ENCODE measurements around the gene OTUD1. TPM values are rescaled to one million over a fixed set of nuclear protein-coding genes. Genes with fewer than 3 reads are reported as not detected.
A peak's percentile ranks its signal among the peaks of the same experiment; 100 is the strongest.

The OTUD1 gene
- total and polyA plus RNA-seq, 5 donors from 2014 or later: 7.9 to 86.8 (median 16.6) TPM

GRCh38 chr10:23402856-23403255 lies 36.0 kb upstream of the OTUD1 start:
- Histone ChIP-seq H3K36me3 (ENCODE audit: control insufficient read depth, insufficient read depth, low read length) (no peaks in the 10 kb centered on the region), H3K4me1 (ENCODE audit: control insufficient read depth, insufficient read depth, low read length, poor library complexity, severe bottlenecking) (no peaks in the 10 kb centered on the region), H3K9me3 (ENCODE audit: control insufficient read depth in 2 of 2, low read length in 2 of 2) (no peaks in the 10 kb centered on the region), H3K27ac (ENCODE audit: insufficient read depth, low read length, poor library complexity, severe bottlenecking) (no peak overlapping the region), H3K4me3 (ENCODE audit: low read depth, low read length) (no peak overlapping the region), H3K27me3 (ENCODE audit: control insufficient read depth, insufficient read depth, low read length) (no peaks in the 10 kb centered on the region)
- ATAC-seq (ENCODE audit: low read depth in 2 of 2): no peak
- DNase-seq: no peak
- H3K4me3 Mint-ChIP-seq: no peak overlapping the region
- H3K36me3 Mint-ChIP-seq: no peaks in the 10 kb centered on the region
- peaks cover 4% of the 10 kb centered on the region for H3K27me3 Mint-ChIP-seq
- H3K27ac Mint-ChIP-seq: no peak overlapping the region
- H3K4me1 Mint-ChIP-seq: no peaks in the 10 kb centered on the region
- H3K9me3 Mint-ChIP-seq: peaks cover 0 to 2% (median 0%) of the 10 kb centered on the region in 7 donors

GRCh38 chr10:23403278-23403677 lies 35.6 kb upstream of the OTUD1 start:
- ATAC-seq (ENCODE audit: low read depth in 2 of 2): no peak
- no peaks in the 10 kb centered on the region for H3K9me3 ChIP-seq (ENCODE audit: control insufficient read depth in 2 of 2, low read length in 2 of 2)
- DNase-seq: no peak
- H3K4me3 ChIP-seq (ENCODE audit: low read depth, low read length): no peak overlapping the region
- H3K27ac Mint-ChIP-seq: no peak overlapping the region
- no peaks in the 10 kb centered on the region for H3K4me1 ChIP-seq (ENCODE audit: control insufficient read depth, insufficient read depth, low read length, poor library complexity, severe bottlenecking)
- no peak overlapping the region for H3K27ac ChIP-seq (ENCODE audit: insufficient read depth, low read length, poor library complexity, severe bottlenecking)
- peaks cover 4% of the 10 kb centered on the region for H3K27me3 Mint-ChIP-seq
- no peaks in the 10 kb centered on the region for H3K4me1 Mint-ChIP-seq
- H3K9me3 Mint-ChIP-seq: peaks cover 0 to 2% (median 0%) of the 10 kb centered on the region in 7 donors
- H3K4me3 Mint-ChIP-seq: no peak overlapping the region
- no peaks in the 10 kb centered on the region for H3K36me3 Mint-ChIP-seq
- H3K27me3 ChIP-seq (ENCODE audit: control insufficient read depth, insufficient read depth, low read length): no peaks in the 10 kb centered on the region
- no peaks in the 10 kb centered on the region for H3K36me3 ChIP-seq (ENCODE audit: control insufficient read depth, insufficient read depth, low read length)

- Mint-ChIP-seq H3K4me3 (no peak overlapping the region), H3K36me3 (no peaks in the 10 kb centered on the region), H3K4me1 (no peaks in the 10 kb centered on the region), H3K27ac (no peak overlapping the region), H3K27me3 (peaks cover 4% of the 10 kb centered on the region), H3K9me3 (peaks cover 0 to 2% (median 0%) of the 10 kb centered on the region in 7 donors)
- Histone ChIP-seq H3K27ac (ENCODE audit: insufficient read depth, low read length, poor library complexity, severe bottlenecking) (no peak overlapping the region), H3K27me3 (ENCODE audit: control insufficient read depth, insufficient read depth, low read length) (no peaks in the 10 kb centered on the region), H3K4me1 (ENCODE audit: control insufficient read depth, insufficient read depth, low read length, poor library complexity, severe bottlenecking) (no peaks in the 10 kb centered on the region), H3K4me3 (ENCODE audit: low read depth, low read length) (no peak overlapping the region), H3K36me3 (ENCODE audit: control insufficient read depth, insufficient read depth, low read length) (no peaks in the 10 kb centered on the region), H3K9me3 (ENCODE audit: control insufficient read depth in 2 of 2, low read length in 2 of 2) (no peaks in the 10 kb centered on the region)
- no peak for DNase-seq
- no peak for ATAC-seq (ENCODE audit: low read depth in 2 of 2)
Measured at GRCh38 chr10:23403719-23404118, 35.2 kb upstream of the OTUD1 start.

- Histone ChIP-seq H3K9me3 (ENCODE audit: control insufficient read depth in 2 of 2, low read length in 2 of 2) (no peaks in the 10 kb centered on the region), H3K27ac (ENCODE audit: insufficient read depth, low read length, poor library complexity, severe bottlenecking) (no peak overlapping the region), H3K4me3 (ENCODE audit: low read depth, low read length) (no peak overlapping the region), H3K4me1 (ENCODE audit: control insufficient read depth, insufficient read depth, low read length, poor library complexity, severe bottlenecking) (no peaks in the 10 kb centered on the region), H3K27me3 (ENCODE audit: control insufficient read depth, insufficient read depth, low read length) (no peaks in the 10 kb centered on the region), H3K36me3 (ENCODE audit: control insufficient read depth, insufficient read depth, low read length) (no peaks in the 10 kb centered on the region)
- no peak for ATAC-seq (ENCODE audit: low read depth in 2 of 2)
- Mint-ChIP-seq H3K27ac (no peak overlapping the region), H3K27me3 (peaks cover 4% of the 10 kb centered on the region), H3K36me3 (no peaks in the 10 kb centered on the region), H3K4me1 (no peaks in the 10 kb centered on the region), H3K4me3 (no peak overlapping the region), H3K9me3 (peaks cover 0 to 2% (median 0%) of the 10 kb centered on the region in 7 donors)
- no peak for DNase-seq
Measured at GRCh38 chr10:23404461-23404980, 34.4 kb upstream of the OTUD1 start.

- DNase-seq (no peak), ATAC-seq (ENCODE audit: low read depth in 2 of 2) (no peak)
- Histone ChIP-seq H3K4me3 (ENCODE audit: low read depth, low read length) (no peak overlapping the region), H3K9me3 (ENCODE audit: control insufficient read depth in 2 of 2, low read length in 2 of 2) (no peaks in the 10 kb centered on the region), H3K4me1 (ENCODE audit: control insufficient read depth, insufficient read depth, low read length, poor library complexity, severe bottlenecking) (no peaks in the 10 kb centered on the region), H3K36me3 (ENCODE audit: control insufficient read depth, insufficient read depth, low read length) (no peaks in the 10 kb centered on the region), H3K27ac (ENCODE audit: insufficient read depth, low read length, poor library complexity, severe bottlenecking) (no peak overlapping the region), H3K27me3 (ENCODE audit: control insufficient read depth, insufficient read depth, low read length) (no peaks in the 10 kb centered on the region)
- no peak overlapping the region for H3K4me3 Mint-ChIP-seq
- H3K36me3 Mint-ChIP-seq: no peaks in the 10 kb centered on the region
- H3K9me3 Mint-ChIP-seq: peaks cover 0 to 2% (median 0%) of the 10 kb centered on the region in 7 donors
- no peaks in the 10 kb centered on the region for H3K4me1 Mint-ChIP-seq
- H3K27ac Mint-ChIP-seq: no peak overlapping the region
- peaks cover 4% of the 10 kb centered on the region for H3K27me3 Mint-ChIP-seq
Measured at GRCh38 chr10:23405540-23405939, 33.3 kb upstream of the OTUD1 start.

GRCh38 chr10:23406409-23406808 lies 32.5 kb upstream of the OTUD1 start:
- H3K27me3 ChIP-seq (ENCODE audit: control insufficient read depth, insufficient read depth, low read length): no peaks in the 10 kb centered on the region
- H3K9me3 Mint-ChIP-seq: peaks cover 0 to 2% (median 0%) of the 10 kb centered on the region in 7 donors
- no peak overlapping the region for H3K4me3 Mint-ChIP-seq
- DNase-seq (no peak), ATAC-seq (ENCODE audit: low read depth in 2 of 2) (no peak)
- H3K27ac ChIP-seq (ENCODE audit: insufficient read depth, low read length, poor library complexity, severe bottlenecking): no peak overlapping the region
- H3K27me3 Mint-ChIP-seq: peaks cover 4% of the 10 kb centered on the region
- H3K36me3 Mint-ChIP-seq: no peaks in the 10 kb centered on the region
- H3K4me1 Mint-ChIP-seq: no peaks in the 10 kb centered on the region
- peak overlapping the region in 1 of 3 donors; percentile 6 for H3K27ac Mint-ChIP-seq
- H3K36me3 ChIP-seq (ENCODE audit: control insufficient read depth, insufficient read depth, low read length): no peaks in the 10 kb centered on the region
- H3K9me3 ChIP-seq (ENCODE audit: control insufficient read depth in 2 of 2, low read length in 2 of 2): no peaks in the 10 kb centered on the region
- no peaks in the 10 kb centered on the region for H3K4me1 ChIP-seq (ENCODE audit: control insufficient read depth, insufficient read depth, low read length, poor library complexity, severe bottlenecking)
- no peak overlapping the region for H3K4me3 ChIP-seq (ENCODE audit: low read depth, low read length)

- H3K27ac Mint-ChIP-seq: no peak overlapping the region
- no peaks in the 10 kb centered on the region for H3K36me3 Mint-ChIP-seq
Measured at GRCh38 chr10:23408330-23408976, 30.4 kb upstream of the OTUD1 start.

GRCh38 chr10:23412223-23412622 lies 26.7 kb upstream of the OTUD1 start:
- no peak overlapping the region for H3K4me3 ChIP-seq (ENCODE audit: low read depth, low read length)
- no peak overlapping the region for H3K27ac Mint-ChIP-seq
- DNase-seq (peak in 1 of 3 donors; percentile 37), ATAC-seq (ENCODE audit: low read depth in 2 of 2) (no peak)
- H3K36me3 Mint-ChIP-seq: no peaks in the 10 kb centered on the region
- H3K4me1 Mint-ChIP-seq: peaks cover 0 to 8% (median 5%) of the 10 kb centered on the region in 4 donors
- H3K9me3 Mint-ChIP-seq: no peaks in the 10 kb centered on the region
- no peak overlapping the region for H3K27ac ChIP-seq (ENCODE audit: insufficient read depth, low read length, poor library complexity, severe bottlenecking)
- H3K27me3 ChIP-seq (ENCODE audit: control insufficient read depth, insufficient read depth, low read length): no peaks in the 10 kb centered on the region
- peaks cover 2% of the 10 kb centered on the region for H3K27me3 Mint-ChIP-seq
- no peaks in the 10 kb centered on the region for H3K9me3 ChIP-seq (ENCODE audit: control insufficient read depth in 2 of 2, low read length in 2 of 2)
- no peaks in the 10 kb centered on the region for H3K4me1 ChIP-seq (ENCODE audit: control insufficient read depth, insufficient read depth, low read length, poor library complexity, severe bottlenecking)
- H3K36me3 ChIP-seq (ENCODE audit: control insufficient read depth, insufficient read depth, low read length): no peaks in the 10 kb centered on the region
- no peak overlapping the region for H3K4me3 Mint-ChIP-seq

More at GRCh38 chr10:23408330-23408976, 30.4 kb upstream of the OTUD1 start:
- no peak for DNase-seq
- Histone ChIP-seq H3K4me1 (ENCODE audit: control insufficient read depth, insufficient read depth, low read length, poor library complexity, severe bottlenecking) (no peaks in the 10 kb centered on the region), H3K4me3 (ENCODE audit: low read depth, low read length) (no peak overlapping the region), H3K9me3 (ENCODE audit: control insufficient read depth in 2 of 2, low read length in 2 of 2) (no peaks in the 10 kb centered on the region), H3K36me3 (ENCODE audit: control insufficient read depth, insufficient read depth, low read length) (no peaks in the 10 kb centered on the region), H3K27me3 (ENCODE audit: control insufficient read depth, insufficient read depth, low read length) (no peaks in the 10 kb centered on the region), H3K27ac (ENCODE audit: insufficient read depth, low read length, poor library complexity, severe bottlenecking) (no peak overlapping the region)
- no peak for ATAC-seq (ENCODE audit: low read depth in 2 of 2)
- Mint-ChIP-seq H3K9me3 (peaks cover 0 to 2% (median 0%) of the 10 kb centered on the region in 7 donors), H3K4me3 (no peak overlapping the region), H3K27me3 (peaks cover 4% of the 10 kb centered on the region), H3K4me1 (peaks cover 0 to 8% (median 2%) of the 10 kb centered on the region in 4 donors)
